ENCODE data around the gene RPS19.

RPS19 gene

DNA sequence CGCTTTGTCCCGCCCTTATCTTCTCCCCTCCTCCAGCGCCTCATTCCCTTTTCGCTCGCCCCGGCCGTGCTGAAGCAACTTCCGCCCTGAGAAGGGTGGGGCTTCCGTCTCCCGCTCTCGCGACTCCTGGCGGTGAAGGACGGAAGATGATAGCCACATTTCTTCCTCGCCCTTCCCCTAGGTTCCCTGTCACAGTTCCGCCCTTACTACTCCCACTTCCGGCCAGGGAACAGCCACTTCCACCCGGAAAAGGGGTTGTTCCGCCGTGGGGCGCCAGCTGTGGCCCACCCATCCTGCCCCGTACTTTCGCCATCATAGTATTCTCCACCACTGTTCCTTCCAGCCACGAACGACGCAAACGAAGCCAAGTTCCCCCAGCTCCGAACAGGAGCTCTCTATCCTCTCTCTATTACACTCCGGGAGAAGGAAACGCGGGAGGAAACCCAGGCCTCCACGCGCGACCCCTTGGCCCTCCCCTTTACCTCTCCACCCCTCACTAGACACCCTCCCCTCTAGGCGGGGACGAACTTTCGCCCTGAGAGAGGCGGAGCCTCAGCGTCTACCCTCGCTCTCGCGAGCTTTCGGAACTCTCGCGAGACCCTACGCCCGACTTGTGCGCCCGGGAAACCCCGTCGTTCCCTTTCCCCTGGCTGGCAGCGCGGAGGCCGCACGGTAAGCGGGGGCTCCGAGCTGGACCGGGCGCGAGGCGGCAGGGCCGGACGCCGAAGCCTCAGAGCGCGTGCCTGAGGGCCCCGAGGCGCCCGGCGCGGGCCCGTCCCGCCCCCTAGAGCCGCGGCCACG, at the start of gene RPS19:
TSS of gene RPS19 (plus strand) at position 638 of the 801 bp plus-strand sequence. CDS start 520 bp downstream, outside the sequence.
- DNase-seq (ENCODE audit: low read depth in 2 of 2), result peak; percentile 96 to 98

DNA sequence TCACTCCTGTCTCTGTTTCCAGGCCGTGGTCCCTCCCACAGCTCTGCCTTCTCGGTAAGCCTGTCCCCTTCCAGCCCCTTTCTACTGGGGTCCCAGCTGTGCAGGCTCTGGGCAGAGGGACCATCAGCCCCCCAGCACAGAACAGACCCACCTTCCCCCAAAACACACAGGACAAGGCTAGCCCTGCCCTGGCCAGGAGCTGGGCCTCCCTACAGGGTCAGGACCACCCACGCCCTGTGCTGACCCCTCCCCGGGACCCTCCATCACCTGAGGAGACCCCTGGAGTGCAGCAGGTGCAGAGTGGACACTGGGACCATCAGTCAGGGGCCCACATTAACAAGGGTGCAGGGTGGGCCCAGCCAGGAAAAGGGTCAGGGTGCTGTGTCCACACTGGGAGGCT, 49.8 kb upstream of the RPS19 start:
- DNase-seq (ENCODE audit: low read depth in 2 of 2), result no peak

DNA sequence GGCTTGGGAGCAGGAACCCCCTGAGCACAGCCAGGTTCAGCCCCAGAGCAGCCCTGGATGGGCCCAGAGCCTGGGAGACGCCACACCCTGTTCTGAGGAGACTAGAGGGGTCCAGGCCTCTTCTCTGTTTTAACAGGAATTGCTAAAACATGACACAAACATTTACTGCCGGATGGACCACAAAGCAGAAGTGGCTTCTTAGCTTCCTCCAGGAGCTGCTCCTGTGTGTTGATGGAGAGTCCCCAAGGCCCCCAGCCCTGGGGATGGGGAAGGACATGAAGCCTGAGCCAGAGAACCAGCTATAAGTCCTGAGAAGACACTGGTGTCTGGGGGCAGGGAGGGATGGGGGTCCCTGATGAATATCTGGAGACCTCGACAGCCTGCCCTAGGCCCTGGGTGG, 49.0 kb upstream of the RPS19 start:
- DNase-seq (ENCODE audit: low read depth in 2 of 2), result no peak

DNA sequence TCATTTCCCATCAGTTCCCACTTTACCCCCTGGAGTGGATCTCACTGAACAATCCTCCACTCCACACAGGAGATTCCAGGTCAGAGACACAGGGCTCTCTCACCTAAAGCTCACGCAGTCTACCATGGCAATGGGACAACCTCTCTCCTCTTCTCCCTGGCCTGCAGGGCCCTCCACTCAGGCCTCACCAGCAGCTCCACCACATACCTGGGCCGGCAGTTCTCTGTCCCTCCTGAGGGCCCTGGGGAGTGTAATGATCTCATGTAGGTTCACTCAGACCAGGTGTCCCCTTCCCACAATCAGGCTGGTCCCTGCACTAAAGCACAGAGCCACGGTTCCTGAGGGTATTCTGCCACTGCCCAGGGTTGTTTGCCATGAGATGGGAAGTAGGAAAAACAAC, 48.1 kb upstream of the RPS19 start:
- DNase-seq (ENCODE audit: low read depth in 2 of 2), result no peak

DNA sequence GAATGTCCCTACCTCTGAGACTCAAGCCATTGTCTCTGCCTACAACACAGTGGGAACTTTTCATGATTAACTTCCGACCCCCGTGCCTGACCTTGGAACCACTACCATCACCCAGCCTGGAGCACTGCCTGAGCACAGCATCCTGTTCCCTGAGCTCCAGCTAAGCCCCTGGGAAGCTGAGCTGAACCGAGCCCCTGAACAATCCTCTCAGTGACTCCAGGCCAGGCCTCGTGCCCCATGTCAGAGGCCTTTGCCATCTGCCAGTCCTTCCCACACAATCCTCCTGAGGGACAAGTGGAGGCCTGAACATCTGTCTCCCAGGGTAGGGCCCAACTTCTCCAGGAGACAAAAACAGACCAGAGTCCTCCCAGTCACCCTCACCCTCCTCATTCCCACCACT, 46.1 kb upstream of the RPS19 start:
- no peak for DNase-seq (ENCODE audit: low read depth in 2 of 2)

DNA sequence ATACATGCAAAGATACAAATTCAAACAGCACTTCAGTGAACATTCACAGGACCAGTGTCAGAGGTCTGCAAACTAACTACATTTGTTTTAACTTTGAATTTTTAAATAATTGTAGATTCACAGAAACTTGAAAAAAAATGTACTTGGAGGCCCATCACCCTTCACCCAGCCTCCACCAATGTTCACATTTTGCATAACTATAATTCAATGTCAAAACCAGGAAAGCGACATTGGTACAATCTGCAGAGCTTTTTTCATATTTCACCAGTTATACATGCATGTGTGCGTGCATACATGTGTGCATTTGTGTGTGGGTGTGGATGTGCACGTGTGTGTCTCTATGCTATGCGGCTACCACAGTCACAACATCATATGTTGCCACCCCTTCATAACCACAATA, 44.8 kb upstream of the RPS19 start:
- DNase-seq (ENCODE audit: low read depth in 2 of 2), result no peak

DNA sequence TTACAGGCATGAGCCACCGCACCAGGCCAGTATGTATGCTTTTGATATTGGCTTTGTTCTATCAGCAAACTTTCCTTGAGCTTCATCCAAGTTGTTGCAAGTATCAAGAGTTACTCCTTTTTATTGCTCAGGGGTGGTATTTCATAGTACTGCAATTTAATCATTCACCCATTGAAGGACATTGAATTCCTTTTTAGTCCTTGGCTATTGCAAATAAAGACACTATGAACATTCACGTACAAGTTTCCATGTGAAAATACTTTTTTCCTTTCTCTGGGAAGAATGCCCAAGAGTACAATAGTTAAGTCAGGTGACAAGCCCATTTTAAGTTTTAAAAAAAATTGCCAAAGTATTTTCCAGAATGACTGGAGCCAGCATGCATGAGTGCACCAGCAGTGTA, 43.3 kb upstream of the RPS19 start:
- DNase-seq (ENCODE audit: low read depth in 2 of 2), result no peak

DNA sequence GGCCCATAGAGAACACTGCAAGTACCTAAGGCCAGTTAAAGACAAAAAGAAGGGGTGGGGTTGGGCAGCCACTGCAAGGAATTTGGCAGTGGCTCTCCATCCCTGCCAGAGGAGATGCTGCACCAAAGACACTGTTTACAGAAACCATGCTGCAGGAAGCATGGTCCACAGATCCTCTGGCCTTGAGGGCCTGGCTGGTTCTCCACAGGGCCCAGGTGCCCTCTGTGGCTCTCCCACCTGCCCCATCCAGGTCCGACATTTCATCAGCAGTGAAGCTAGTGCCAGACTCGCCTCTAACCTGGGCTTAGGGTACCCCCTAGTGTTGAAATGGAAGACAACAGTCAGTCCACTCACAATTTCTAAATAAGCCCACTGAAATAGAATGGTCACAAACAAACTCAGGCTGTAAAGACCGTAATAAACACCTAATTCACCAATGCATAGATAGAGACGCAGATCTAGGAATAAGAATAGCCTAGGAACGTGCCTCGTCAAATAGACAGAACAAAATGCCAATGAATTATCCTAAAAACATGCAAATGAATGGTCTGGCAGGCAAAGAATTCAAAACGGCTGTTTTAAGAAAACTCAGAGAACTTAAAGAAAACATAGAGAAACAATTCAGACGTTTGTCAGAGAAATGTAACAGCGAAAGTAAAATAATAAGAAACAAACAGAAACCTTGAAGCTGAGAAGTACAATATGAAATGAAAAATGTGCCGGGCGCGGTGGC, 38.9 kb upstream of the RPS19 start:
- DNase-seq (ENCODE audit: low read depth in 2 of 2), result no peak

DNA sequence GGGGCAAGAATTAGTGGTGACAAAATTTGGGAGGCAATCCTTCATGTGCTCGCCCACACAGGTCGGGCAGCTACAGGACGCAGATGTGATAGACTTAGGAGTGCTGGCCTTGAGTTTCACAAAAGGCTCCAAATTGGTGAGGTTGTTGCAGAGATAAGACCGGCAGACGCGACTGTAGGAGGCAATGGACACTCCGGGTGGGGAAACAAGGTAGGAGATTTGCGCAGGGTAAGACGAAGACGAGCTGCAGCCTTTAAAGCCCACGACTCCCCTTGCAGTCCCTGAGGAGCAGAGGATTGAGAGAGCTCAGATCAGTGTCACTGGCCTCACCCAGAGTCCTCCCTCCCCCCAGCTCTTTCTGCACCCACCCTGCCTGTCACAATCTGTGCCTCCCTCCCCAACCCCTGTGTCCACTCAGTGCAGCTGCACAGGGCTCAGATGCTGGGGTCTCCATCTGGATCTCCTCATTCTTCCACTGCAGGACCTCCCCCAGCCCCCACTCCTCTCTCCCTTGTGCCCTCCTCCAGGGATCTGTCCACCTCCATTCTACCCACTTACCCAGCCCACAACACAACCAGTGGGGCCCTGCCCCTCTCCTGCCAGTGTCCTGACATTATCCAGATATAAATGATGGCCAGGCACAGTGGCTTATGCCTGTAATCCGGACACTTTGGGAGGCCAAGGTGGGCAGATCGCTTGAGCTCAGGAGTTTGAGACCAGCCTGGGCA, 21.9 kb upstream of the RPS19 start:
- DNase-seq (ENCODE audit: low read depth in 2 of 2), result no peak

DNA sequence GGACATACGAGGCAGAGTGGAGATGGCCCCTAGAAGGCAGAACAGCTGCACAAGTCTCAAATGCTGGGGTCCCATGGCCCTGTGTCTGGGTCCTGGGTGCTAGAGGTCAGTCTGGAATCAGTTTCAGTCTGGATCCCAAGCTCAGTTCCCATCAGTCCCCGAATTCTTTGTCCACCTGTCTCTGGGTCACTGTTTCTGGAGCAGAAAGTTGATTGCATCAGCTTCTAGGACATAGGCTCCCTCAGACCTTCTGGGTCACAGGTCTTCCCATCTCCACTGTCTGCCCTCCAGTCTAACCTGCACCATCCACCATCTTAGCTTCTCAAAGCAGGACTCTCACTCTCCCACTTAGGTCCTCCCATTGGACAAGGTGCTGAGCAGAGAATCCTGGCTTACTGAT, 20.8 kb upstream of the RPS19 start:
- DNase-seq (ENCODE audit: low read depth in 2 of 2), result no peak

DNA sequence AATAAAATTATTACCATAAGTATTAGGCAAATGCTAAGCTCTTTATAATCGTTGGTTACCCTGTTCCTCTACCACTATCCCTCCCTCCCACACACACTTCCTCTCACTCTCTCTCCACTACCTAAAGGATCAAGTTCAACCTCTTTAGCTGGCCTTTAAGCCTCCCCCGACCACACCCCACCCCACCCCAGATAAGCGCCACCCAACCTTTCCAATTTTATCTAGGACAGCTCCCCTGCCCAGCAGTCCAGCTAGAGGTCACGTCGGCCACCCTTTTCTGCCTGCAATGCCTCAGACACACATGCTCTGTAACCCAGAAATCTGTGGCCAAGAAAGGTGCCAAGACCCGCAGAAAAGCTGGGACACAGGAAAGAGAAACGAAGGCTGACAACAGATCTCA, 16.7 kb upstream of the RPS19 start:
- DNase-seq (ENCODE audit: low read depth in 2 of 2), result no peak

DNA sequence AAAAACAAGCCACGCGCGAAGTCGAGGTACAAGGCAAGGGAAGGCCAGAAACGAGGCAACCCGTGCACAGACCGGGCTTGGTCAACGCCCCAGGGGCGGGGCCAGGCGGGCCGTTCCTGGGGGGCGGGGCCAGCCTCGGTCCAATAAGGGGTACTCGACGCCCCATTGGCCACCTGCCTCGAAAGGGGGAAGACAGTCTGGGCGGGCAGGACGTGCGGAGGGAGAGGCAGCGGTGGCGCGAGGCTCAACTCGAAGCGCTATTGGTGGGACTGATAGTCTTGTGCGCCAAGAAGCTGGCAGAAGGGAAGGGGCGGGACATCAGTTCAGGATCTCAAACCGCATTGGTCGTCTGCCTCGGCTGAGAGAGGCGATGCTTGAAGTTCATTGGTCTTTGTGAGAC, 15.5 kb upstream of the RPS19 start, which contains the start of gene LYPD4:
TSS of gene LYPD4 (minus strand) at position 83 of the 400 bp plus-strand sequence. CDS start 5,398 bp downstream, outside the sequence.
- no peak for DNase-seq (ENCODE audit: low read depth in 2 of 2)

DNA sequence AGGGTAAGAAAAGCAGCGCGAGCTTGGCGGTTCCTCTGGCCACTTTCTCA, 15.2 kb upstream of the RPS19 start, which contains the start of gene DMRTC2:
TSS of gene DMRTC2 (plus strand) at position 42 of the 50 bp plus-strand sequence. CDS start 2,387 bp downstream, outside the sequence.
- DNase-seq (ENCODE audit: low read depth in 2 of 2), result no peak

DNA sequence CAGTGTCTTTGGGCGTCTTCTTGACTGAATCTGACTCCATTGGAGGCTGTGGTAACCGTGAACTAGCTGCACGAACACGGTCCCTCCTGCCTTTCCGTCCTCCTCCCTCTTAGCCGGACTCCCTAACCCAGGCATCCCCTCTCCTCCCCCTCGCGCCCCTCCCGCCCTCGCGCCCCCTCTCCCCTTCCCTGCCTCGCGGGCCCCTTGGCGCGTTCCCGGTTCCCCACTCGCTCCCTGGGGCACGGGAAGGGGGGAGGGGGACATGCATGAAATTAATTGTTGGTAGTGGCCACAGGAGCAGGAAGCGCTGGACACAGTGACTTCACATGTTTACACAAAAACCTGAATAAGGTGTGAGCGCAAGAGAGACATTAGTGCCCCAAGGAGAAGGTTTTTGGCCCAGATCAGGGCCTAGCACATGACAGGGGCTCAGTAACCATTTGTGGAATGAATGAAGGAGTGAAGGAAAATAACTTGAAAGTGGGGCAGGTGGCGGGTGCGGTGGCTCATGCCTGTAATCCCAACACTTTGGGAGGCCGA, 14.9 kb upstream of the RPS19 start:
- DNase-seq (ENCODE audit: low read depth in 2 of 2), result no peak

DNA sequence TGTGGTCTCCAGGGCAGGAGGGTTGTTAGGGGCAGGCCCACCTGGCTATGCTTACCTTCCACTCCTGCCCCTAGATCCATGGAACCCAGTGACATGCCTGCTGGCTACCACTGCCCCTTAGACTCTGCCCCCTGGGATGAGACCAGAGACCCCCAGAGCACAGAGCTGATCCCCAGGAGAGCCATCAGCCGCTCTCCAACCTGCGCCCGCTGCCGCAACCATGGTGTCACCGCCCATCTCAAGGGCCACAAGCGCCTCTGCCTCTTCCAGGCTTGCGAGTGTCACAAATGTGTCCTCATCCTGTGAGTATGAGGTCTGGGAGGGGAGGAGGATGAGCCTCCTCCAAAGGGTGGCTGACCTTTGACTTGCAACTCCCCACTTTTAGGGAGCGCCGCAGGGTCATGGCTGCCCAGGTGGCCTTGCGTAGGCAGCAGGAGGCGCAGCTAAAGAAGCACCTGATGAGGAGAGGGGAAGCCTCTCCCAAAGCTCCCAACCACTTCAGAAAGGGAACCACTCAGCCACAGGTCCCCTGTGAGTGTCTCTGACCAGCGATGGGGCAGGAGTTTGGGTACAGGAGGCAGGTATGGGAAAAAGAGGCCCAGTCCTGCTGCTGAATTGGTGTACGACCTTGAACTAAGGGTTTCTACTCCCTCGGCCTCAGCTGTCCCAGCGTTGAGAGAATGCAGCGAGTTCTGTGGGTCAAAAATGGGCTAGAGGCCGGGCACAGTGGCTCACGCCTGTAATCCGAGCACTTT, 12.5 kb upstream of the RPS19 start:
- DNase-seq (ENCODE audit: low read depth in 2 of 2), result no peak

DNA sequence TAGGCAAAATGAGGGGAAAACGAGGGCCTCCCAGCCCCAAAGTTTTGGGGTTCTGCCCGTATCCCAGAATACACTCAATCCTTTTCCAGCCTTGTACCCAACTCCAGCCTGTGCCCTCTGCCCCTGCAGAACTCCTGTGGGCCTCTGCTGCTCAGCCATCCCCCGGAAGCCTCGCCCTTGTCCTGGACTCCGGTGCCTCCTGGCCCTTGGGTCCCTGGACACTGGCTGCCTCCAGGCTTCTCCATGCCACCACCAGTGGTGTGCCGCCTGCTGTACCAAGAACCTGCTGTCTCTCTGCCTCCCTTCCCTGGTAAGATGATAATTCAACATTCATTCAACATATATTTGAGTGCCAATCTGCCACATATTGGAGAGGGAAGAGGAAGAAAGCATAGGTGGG, 11.4 kb upstream of the RPS19 start:
- no peak for DNase-seq (ENCODE audit: low read depth in 2 of 2)

DNA sequence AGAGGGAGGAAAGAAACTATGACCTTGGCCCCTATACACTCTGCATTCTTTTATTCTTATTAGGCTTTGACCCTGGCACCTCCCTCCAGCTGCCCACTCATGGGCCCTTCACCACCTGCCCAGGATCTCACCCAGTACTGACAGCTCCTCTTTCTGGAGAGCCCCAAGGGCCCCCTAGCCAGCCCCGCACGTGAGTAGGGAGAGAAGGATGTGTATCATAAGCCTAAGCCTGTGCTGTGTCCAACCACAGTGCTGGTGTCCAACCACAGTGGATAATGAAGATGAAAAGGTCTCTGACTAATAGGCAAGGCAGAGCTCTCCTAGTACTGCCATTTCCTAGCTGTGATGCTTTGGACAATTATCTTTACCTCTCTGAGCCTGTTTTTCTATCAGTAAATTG, 11.0 kb upstream of the RPS19 start:
- DNase-seq (ENCODE audit: low read depth in 2 of 2), result no peak

DNA sequence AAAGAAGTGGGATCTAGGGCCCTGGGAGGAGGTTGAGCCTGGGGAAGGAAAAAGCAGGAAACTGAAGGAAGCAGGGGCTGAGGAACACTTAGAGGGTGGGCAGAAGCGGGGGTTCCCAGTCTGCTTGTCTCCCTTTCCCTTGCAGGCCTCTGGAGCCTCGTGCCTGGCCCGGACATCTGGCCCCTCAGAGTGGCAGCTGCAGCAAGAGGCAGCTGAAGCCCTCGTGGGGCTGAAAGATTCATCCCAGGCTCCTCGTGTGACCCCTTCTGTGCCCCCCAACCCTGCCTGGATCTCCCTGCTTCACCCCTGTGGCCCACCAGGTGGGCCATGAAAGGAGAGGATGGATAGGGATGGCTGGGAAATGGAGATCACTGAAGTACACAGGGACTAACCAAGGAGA, 9.7 kb upstream of the RPS19 start:
- DNase-seq (ENCODE audit: low read depth in 2 of 2), result no peak

DNA sequence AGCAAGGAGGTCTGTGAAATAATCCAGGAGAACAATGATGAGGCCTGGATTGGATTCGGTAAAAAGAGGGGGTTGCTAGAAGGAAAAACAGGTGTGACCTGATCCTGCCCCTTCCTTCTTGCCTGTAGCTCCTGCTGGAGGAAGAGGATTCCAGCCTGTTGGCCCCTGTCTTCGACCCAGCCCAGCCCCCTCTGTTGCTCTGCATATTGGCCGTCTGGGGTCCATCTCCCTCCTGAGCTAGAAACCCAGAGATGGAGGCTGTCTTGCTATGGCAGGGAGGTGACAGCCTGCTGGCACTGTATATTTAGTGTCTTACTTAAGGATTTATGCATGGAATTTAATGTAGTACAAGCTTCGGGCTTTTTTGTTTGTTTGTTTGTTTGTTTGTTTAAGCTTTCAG, 8.6 kb upstream of the RPS19 start:
- no peak for DNase-seq (ENCODE audit: low read depth in 2 of 2)

DNA sequence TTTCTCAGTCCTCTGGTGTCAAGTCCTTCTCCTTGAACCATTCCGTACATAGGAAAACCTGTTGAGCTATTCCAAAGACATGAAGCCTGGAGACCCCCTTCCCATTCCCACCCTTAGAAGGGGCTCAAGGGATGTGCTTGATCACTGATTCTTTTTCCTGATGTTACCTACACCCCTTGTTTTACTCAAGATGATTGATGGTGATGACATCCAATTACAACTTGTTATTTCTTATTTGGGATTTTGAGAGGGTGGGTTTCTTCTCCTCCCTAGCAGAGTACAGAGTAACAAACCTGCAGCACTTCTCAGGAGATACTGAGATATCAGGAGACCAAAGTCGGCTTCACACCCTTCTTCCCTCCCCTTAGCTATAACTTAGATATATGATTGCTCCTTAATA, 6.7 kb upstream of the RPS19 start:
- no peak for DNase-seq (ENCODE audit: low read depth in 2 of 2)

DNA sequence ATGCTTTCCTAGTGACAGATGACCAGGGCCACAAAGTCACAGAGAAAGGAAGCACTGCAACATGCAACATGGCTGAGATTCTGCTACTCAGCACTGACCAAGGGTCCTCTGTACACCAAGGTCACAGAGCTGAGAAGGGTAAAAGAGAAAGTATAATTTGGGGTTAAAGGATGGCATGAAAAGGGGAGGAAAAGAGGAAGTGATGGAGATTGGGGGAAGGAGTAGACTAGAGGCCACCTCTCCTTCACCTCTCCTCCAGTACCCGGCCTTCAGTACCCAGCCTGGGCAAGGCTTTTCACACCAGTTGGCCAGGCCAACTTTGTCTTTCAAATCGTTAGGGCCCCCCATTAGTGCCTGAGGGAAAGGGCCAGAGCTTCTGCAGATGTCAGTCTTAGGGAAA, 6.3 kb upstream of the RPS19 start:
- DNase-seq (ENCODE audit: low read depth in 2 of 2), result no peak

DNA sequence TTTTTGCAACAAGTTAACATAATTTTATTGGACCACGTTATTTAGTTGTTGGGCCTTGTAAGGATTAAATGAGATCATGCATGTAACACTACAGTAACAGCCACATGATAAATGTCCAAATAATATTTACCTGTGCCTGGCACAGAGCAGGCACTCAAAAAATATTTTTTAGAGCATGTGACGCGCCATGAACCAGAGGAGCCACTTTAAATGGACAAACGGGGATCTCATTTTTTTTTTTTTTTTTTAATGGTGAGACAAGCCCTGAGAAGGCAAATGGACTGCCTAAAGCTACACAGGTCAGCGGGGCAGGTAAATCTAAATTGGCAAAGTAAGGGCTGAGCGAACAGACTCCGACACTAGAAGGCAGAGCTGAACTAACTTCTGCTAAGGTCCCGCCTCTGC, 840 bp upstream of the RPS19 start:
- no peak for DNase-seq (ENCODE audit: low read depth in 2 of 2)
